Transverse colon (tissue), 4 donors: ENCODE results near the gene CLCC1.
"Not testable (repeated sequence)": the region's sequence is repeated elsewhere in the genome, so short reads cannot be mapped to it uniquely, and the experiment has no call there.

Source experiments
- EP300 ChIP-seq: sonication (generic); formaldehyde crosslinking; IDR thresholded peaks from one replicate; pipeline ENCODE4 v1.6.1; 2017; ENCODE audit warnings: antibody characterized with exemption, low read depth
- POLR2A ChIP-seq: fragments of 450-650 bp; IDR thresholded peaks from one replicate; pipeline ENCODE4 v1.6.1; 2016; ENCODE audit warnings: antibody characterized with exemption, mild to moderate bottlenecking, moderate library complexity
- POLR2AphosphoS5 ChIP-seq, 3 donors: sonication (generic); formaldehyde crosslinking; IDR thresholded peaks; one replicate each; pipeline ENCODE4 v1.6.1; 2016; ENCODE audit warnings: antibody characterized with exemption in 3 of 3
- TF ChIP-seq, protein P1 (sequence below), 5 experiments: fragments of 200-600 bp in 3 of 5; fragments of 450-650 bp in 2 of 5; sonication (generic) in 3 of 5; IDR thresholded peaks; 1 replicate in 2 of 5; 2 replicates in 3 of 5; pipeline ENCODE4 v1.5.1; 2016 to 2017; ENCODE audit warnings: antibody characterized with exemption in 5 of 5, inconsistent platforms in 3 of 5, mild to moderate bottlenecking in 2 of 5, moderate library complexity in 1 of 5

DNA sequence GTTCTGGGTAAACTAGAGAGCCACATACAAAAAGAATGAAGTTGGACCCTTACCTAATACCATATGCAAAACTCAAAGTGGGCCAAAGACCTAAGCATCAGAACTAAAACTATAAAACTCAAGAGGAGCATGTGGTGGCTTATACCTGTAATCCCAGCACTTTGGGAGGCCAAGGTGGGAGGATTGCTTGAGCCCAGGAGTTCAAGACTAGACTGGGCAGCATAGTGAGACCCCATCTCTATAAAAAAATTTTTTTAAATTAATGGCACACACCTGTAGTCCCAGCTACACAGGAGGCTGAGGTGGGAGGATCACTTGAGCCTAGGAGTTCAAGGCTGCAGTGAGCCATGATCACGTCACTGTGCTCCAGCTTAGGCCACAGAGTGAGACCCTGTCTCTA is 35.7 kb downstream of the CLCC1 start:
- TF ChIP-seq POLR2A; EP300; POLR2AphosphoS5 (IDR thresholded peaks at IDR 0.05): not testable (repeated sequence)
- TF ChIP-seq, protein P1, sequence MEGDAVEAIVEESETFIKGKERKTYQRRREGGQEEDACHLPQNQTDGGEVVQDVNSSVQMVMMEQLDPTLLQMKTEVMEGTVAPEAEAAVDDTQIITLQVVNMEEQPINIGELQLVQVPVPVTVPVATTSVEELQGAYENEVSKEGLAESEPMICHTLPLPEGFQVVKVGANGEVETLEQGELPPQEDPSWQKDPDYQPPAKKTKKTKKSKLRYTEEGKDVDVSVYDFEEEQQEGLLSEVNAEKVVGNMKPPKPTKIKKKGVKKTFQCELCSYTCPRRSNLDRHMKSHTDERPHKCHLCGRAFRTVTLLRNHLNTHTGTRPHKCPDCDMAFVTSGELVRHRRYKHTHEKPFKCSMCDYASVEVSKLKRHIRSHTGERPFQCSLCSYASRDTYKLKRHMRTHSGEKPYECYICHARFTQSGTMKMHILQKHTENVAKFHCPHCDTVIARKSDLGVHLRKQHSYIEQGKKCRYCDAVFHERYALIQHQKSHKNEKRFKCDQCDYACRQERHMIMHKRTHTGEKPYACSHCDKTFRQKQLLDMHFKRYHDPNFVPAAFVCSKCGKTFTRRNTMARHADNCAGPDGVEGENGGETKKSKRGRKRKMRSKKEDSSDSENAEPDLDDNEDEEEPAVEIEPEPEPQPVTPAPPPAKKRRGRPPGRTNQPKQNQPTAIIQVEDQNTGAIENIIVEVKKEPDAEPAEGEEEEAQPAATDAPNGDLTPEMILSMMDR (IDR thresholded peaks at IDR 0.05) = not testable (repeated sequence)
